GM12874 (cell line): ENCODE measurements around the gene KCNRG.

Source experiments
- CTCF ChIP-seq: IDR thresholded peaks from 2 replicates; pipeline ENCODE4 v1.5.1; 2011; ENCODE audit warnings: low read depth, mild to moderate bottlenecking, control low read depth, low read length, moderate library complexity; ENCODE audit not compliant: insufficient read depth

The KCNRG gene

DNA sequence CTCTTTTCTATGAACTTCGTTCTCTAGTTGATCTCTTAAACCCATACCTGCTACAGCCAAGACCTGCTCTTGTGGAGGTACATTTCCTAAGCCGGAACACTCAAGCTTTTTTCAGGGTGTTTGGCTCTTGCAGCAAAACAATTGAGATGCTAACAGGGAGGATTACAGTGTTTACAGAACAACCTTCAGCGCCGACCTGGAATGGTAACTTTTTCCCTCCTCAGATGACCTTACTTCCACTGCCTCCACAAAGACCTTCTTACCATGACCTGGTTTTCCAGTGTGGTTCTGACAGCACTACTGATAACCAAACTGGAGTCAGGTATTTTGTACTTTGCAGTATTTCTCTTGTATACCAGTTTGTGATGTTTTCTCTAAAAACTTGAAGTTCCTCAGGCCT lies 506 bp downstream of the KCNRG start:
- TF ChIP-seq CTCF: no peak

DNA sequence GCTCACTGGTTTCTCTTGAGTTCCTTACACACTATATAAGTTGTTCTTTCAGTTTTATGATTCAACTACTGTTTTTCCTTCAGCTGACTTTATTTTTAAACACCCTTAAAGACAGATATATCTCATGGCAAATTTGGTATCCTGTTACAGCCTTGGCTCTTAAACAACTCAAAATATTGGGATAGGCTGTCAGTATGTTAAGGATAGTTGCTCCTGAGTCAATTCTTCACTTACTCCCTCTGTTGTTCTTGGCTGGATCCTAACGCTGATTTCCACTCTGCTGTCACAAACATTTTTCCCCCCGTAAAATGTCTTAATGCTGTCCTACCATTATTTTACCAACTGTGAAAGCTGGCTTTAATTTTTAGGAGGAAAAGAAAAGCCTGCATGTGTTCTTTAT lies 1.2 kb downstream of the KCNRG start:
- no peak for TF ChIP-seq CTCF

- no peak for TF ChIP-seq CTCF
Observed at GRCh38 chr13:50017819-50018218, 2.6 kb downstream of the KCNRG start.

GRCh38 chr13:50025436-50025835 lies 10.2 kb downstream of the KCNRG start:
- TF ChIP-seq CTCF: no peak

DNA sequence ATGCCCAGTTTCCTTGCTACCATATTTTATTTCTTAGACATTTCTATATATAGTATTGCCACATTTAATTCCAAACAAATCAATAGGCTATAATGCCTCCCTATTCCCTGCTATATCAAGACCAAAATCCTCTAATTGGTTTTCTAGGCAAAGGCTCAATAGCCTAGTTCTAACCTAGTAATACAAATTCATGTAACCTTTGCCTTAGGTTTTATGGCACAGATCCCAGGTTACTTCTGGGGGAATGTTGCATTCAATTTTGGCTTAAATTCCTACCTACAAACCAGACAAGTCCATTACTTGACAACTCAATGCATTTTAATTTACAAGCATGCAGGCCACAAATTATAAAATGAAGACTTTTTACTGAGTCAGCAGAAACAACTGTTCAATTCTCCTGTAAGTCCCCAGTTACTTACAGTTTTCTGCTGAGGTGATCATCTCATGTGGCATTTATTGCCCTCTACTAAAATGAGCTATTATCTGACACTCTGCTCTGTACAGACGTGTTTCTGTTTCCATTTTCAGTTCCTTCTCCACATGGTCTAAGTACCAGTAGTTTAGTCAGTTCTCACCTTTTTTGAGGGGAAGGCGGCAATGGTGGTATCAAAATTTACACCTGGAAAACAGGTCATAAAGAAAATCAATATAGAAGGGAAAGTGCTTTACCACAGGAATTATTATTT lies 11.7 kb downstream of the KCNRG start:
- no peak for TF ChIP-seq CTCF

DNA sequence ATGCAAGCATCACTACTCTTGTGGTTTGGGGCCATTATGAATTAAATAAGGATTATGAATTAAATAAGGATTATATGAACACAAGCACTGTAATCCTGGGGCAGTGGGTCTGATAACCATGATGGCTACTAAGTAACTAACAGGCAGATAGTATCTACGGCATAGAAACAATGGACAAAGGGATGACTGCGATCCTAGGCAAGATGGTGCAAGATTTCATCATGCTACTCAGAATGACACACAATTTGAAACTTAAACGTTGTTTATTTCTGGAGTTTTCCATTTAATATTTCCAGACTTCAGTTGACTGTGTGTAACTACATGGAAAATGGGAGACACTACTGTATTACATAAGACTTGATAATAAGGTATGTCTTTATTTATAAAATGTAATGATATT lies 15.1 kb downstream of the KCNRG start:
- TF ChIP-seq CTCF: no peak

- TF ChIP-seq CTCF: no peak
Observed at GRCh38 chr13:50033725-50034124, 18.5 kb downstream of the KCNRG start.
